Sigmoid colon (tissue), 7 donors: ENCODE data around the gene ADAD2. TPM values are rescaled to one million over a fixed set of nuclear protein-coding genes. Genes with fewer than 3 reads are reported as not detected.

Source experiments
- DNase-seq: peaks from one replicate; pipeline ENCODE4 v3.0.0-alpha.2; 2019
- H3K27ac ChIP-seq, 4 donors: fragments of 200-600 bp; sonication (generic); one replicate each; pipeline ENCODE4 v1.5.1; 2016 to 2019; ENCODE audit warnings: mild to moderate bottlenecking in 1 of 4
- H3K27me3 ChIP-seq, 3 donors: fragments of 200-600 bp; sonication (generic); one replicate each; pipeline ENCODE4 v1.5.1; 2019; ENCODE audit warnings: mild to moderate bottlenecking in 1 of 3
- H3K36me3 ChIP-seq, 4 donors: fragments of 200-600 bp; sonication (generic); one replicate each; pipeline ENCODE4 v1.5.1; 2016 to 2019
- H3K4me1 ChIP-seq, 4 donors: fragments of 200-600 bp; sonication (generic); one replicate each; pipeline ENCODE4 v1.5.1; 2017 to 2019
- H3K4me3 ChIP-seq, 4 donors: fragments of 200-600 bp; sonication (generic); one replicate each; pipeline ENCODE4 v1.5.1; 2017 to 2019; ENCODE audit warnings: mild to moderate bottlenecking in 2 of 4, moderate library complexity in 1 of 4
- H3K9me3 ChIP-seq, 4 donors: fragments of 200-600 bp in 3 of 4; sonication (generic) in 3 of 4; one replicate each; pipeline versions ENCODE4 v1.5.1 to v1.6.1; 2013 to 2019
- CTCF ChIP-seq, 4 experiments: fragments of 450-650 bp in 3 of 4; fragments of 200-600 bp in 1 of 4; IDR thresholded peaks; one replicate each; pipeline ENCODE4 v1.5.1; 2016 to 2019; ENCODE audit warnings: antibody characterized with exemption in 4 of 4, mild to moderate bottlenecking in 3 of 4, moderate library complexity in 2 of 4
- EP300 ChIP-seq, 4 donors: sonication (generic); formaldehyde crosslinking; IDR thresholded peaks; one replicate each; pipeline ENCODE4 v1.6.1; 2017; ENCODE audit warnings: antibody characterized with exemption in 4 of 4
- POLR2A ChIP-seq, 2 donors: fragments of 450-650 bp; IDR thresholded peaks; one replicate each; pipeline ENCODE4 v1.6.1; 2016; ENCODE audit warnings: antibody characterized with exemption in 2 of 2, mild to moderate bottlenecking in 2 of 2, moderate library complexity in 2 of 2
- POLR2AphosphoS5 ChIP-seq, 4 donors: sonication (generic); formaldehyde crosslinking; IDR thresholded peaks; one replicate each; pipeline ENCODE4 v1.6.1; 2017; ENCODE audit warnings: antibody characterized with exemption in 4 of 4
- WGBS, 2 donors: extraction: QIAGEN DNeasy Blood & Tissue Kit; methylation state at CpG; one replicate each; pipeline ENCODE4 v1.1.7; 2013; 5-methylcytosine and 5-hydroxymethylcytosine counted together
- intact Hi-C: fragments of 100-400 bp; cut with DNase I; formaldehyde crosslinking; loops from one replicate; pipeline ENCODE4 v1.15.1; 2023
- polyA plus RNA-seq, 3 donors: library from polyadenylated mRNA; stranded (reverse); fragments of 200-250 nt; gene quantifications; one replicate each; pipeline ENCODE4 v1.2.3, GENCODE V29; 2013
- total RNA-seq, 4 donors: library from RNA; depleted of rRNA; stranded (reverse); fragments of >200 nt; gene quantifications; one replicate each; pipeline ENCODE4 v1.1.0, GENCODE V29; 2016
- donor health status: healthy with polysubstance abuse.
- donor health status: Bipolar disorder and iron deficiency.
- donor health status: healthy.

Gene ADAD2
- total and polyA plus RNA-seq, 7 donors = 0.29 to 0.83 (median 0.36) TPM; not detected in 4

GRCh38 chr16:84218956-84219355 is 28.0 kb downstream of the ADAD2 start:
- no peak overlapping the region for H3K4me3 ChIP-seq
- WGBS, 2 donors = 74 to 80% methylated on average over 6 of the region's 6 CpGs
- no peaks in the 10 kb centered on the region for H3K27me3 ChIP-seq
- no peak overlapping the region for H3K27ac ChIP-seq
- TF ChIP-seq EP300 (IDR thresholded peaks at IDR 0.05) (no peak), POLR2AphosphoS5 (IDR thresholded peaks at IDR 0.05) (no peak), CTCF (IDR thresholded peaks at IDR 0.05) (no peak), POLR2A (IDR thresholded peaks at IDR 0.05) (no peak)
- intact Hi-C loops = no loop called here
- no peaks in the 10 kb centered on the region for H3K9me3 ChIP-seq
- no peaks in the 10 kb centered on the region for H3K4me1 ChIP-seq
- no peak for DNase-seq
- H3K36me3 ChIP-seq = no peaks in the 10 kb centered on the region

GRCh38 chr16:84220851-84221250 is 29.9 kb downstream of the ADAD2 start:
- H3K9me3 ChIP-seq = no peaks in the 10 kb centered on the region
- WGBS, 2 donors = 89 to 92% methylated on average over 1 of the region's 1 CpG
- intact Hi-C loops = no loop called here
- TF ChIP-seq POLR2A (IDR thresholded peaks at IDR 0.05) (no peak), EP300 (IDR thresholded peaks at IDR 0.05) (no peak), CTCF (IDR thresholded peaks at IDR 0.05) (no peak), POLR2AphosphoS5 (IDR thresholded peaks at IDR 0.05) (no peak)
- DNase-seq = no peak
- H3K27ac ChIP-seq = no peak overlapping the region
- H3K4me1 ChIP-seq = no peaks in the 10 kb centered on the region
- H3K4me3 ChIP-seq = no peak overlapping the region
- no peaks in the 10 kb centered on the region for H3K27me3 ChIP-seq
- no peaks in the 10 kb centered on the region for H3K36me3 ChIP-seq

- no peak for DNase-seq
- H3K4me1 ChIP-seq = peaks cover 0 to 9% (median 9%) of the 10 kb centered on the region in 4 donors
- TF ChIP-seq POLR2AphosphoS5 (IDR thresholded peaks at IDR 0.05) (no peak), POLR2A (IDR thresholded peaks at IDR 0.05) (no peak)
- no peaks in the 10 kb centered on the region for H3K27me3 ChIP-seq
- 84% methylated on average over 4 of the region's 4 CpGs for WGBS, 2 donors
- intact Hi-C loops = no loop called here
- H3K9me3 ChIP-seq = no peaks in the 10 kb centered on the region
- H3K36me3 ChIP-seq = no peaks in the 10 kb centered on the region
- H3K4me3 ChIP-seq = no peak overlapping the region
- H3K27ac ChIP-seq = no peak overlapping the region
Observed at GRCh38 chr16:84223456-84223855, 32.5 kb downstream of the ADAD2 start.

- TF ChIP-seq POLR2AphosphoS5 (IDR thresholded peaks at IDR 0.05) = no peak
- no peak for TF ChIP-seq CTCF (IDR thresholded peaks at IDR 0.05)
- TF ChIP-seq POLR2A (IDR thresholded peaks at IDR 0.05) = no peak
- TF ChIP-seq EP300 (IDR thresholded peaks at IDR 0.05) = no peak
- intact Hi-C loops = no loop called here
- no peak for DNase-seq
- Histone ChIP-seq H3K4me3 (no peak overlapping the region), H3K27me3 (no peaks in the 10 kb centered on the region), H3K9me3 (no peaks in the 10 kb centered on the region), H3K36me3 (no peaks in the 10 kb centered on the region), H3K4me1 (peaks cover 0 to 14% (median 12%) of the 10 kb centered on the region in 4 donors), H3K27ac (no peak overlapping the region)
- 71 to 89% methylated on average over 3 of the region's 3 CpGs for WGBS, 2 donors
Observed at GRCh38 chr16:84224554-84224953, 33.6 kb downstream of the ADAD2 start.

GRCh38 chr16:84225126-84225525 is 34.2 kb downstream of the ADAD2 start:
- 87 to 90% methylated on average over 3 of the region's 3 CpGs for WGBS, 2 donors
- intact Hi-C loops = no loop called here
- Histone ChIP-seq H3K9me3 (no peaks in the 10 kb centered on the region), H3K36me3 (no peaks in the 10 kb centered on the region), H3K27ac (no peak overlapping the region), H3K4me3 (no peak overlapping the region), H3K27me3 (no peaks in the 10 kb centered on the region), H3K4me1 (peaks cover 0 to 14% (median 12%) of the 10 kb centered on the region in 4 donors)
- DNase-seq = no peak
- TF ChIP-seq CTCF (IDR thresholded peaks at IDR 0.05) (no peak), POLR2AphosphoS5 (IDR thresholded peaks at IDR 0.05) (no peak), POLR2A (IDR thresholded peaks at IDR 0.05) (no peak), EP300 (IDR thresholded peaks at IDR 0.05) (no peak)
